ENCODE measurements around the gene TP53AIP1.

TP53AIP1 gene, protein sequence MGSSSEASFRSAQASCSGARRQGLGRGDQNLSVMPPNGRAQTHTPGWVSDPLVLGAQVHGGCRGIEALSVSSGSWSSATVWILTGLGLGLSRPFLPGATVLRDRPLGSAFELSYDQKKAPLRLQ

DNA sequence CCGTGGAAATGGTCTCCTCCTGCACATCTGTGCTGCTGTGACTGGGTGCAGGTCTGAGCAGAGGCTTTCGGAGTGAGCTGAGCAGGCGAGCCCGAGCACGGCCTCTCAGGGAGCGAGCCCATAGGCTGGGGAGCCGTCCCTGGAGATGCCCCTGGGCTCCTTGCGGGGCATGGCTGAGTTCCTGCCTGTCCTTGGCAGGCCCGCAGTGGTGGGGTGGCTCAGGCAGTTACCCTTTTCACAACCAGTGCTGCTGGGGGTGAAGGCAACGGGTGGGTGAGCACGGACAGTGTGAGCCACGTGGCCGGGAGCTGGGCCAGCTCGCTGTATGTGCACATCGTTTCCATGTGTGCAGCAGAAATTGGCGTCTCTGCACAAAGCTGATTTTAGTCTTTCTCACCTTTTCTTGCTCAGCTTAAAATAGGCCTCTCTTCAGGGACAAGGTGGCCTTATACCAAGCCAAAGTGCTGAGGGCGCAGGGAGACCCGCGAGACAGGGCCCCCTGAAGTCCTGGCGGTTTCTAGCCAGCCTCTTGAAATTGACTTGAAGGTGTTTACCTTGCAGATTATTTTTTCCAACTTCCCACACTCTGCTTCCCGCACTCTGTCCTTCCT lies at the start of gene TP53AIP1:
Gene TP53AIP1, minus strand, starts transcription at position 55 of the 611 bp plus-strand sequence. CDS start 5,053 bp downstream, outside the sequence.
- no peak for TF ChIP-seq GATA3 (IDR thresholded peaks at IDR 0.05; ENCODE audit: low read depth, low read length)
- no peak for TF ChIP-seq GATA2 (IDR thresholded peaks at IDR 0.05; ENCODE audit: low read depth, low read length)

DNA sequence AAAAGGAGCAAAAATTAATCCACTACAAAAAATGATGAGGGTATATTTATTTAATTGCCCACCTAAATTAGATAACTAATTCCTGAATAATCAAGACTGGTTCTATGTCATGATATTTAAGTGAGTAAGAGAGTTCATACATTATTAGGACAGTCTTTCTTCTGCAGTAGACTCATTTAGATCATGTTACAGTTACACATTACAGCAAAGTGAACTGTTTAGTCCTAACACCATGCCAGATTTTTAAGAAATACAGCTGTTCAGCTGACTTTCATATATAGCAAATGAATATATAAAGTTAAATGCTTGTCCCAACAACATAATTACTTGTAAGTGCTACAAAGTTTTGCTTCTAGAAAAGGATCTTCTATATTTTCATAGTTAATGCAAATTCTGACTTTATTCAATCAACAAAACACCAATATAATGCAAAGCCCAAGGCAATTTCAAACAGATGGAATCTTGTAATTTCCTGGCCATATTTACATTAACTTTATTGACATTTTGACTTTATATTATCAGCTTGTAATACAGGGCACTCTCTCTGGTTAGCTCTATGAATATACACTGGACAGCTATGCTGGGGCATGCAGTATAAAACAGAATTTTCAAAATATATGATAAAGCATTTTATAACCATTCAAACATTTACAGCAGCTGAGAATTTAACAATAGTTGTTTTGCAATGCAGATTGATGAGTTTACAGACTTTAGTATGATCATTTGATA lies 45.7 kb upstream of the TP53AIP1 start:
- no peak for TF ChIP-seq GATA2 (IDR thresholded peaks at IDR 0.05; ENCODE audit: low read depth, low read length)
- TF ChIP-seq GATA3 (IDR thresholded peaks at IDR 0.05; ENCODE audit: low read depth, low read length): no peak

DNA sequence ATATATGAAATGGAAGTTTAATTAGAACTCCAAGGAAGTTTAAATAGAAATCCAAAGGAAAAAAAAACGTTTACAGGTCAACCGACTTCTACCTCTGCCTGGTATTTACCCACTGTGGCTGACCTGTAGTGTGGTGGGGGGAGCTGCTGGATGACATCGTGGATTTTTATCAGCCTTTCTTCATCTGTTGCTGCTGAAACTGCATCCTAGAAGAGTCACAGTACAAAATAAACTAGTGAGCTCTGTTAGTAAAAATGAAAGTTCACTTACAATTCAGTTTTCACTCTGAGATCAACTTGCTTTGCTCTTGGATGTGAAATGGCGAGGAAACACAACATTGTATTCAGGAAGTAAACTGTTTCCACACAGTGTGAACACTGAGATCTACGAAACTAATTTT lies 43.2 kb upstream of the TP53AIP1 start:
- TF ChIP-seq GATA3 (IDR thresholded peaks at IDR 0.05; ENCODE audit: low read depth, low read length) (no peak), GATA2 (IDR thresholded peaks at IDR 0.05; ENCODE audit: low read depth, low read length) (no peak)

DNA sequence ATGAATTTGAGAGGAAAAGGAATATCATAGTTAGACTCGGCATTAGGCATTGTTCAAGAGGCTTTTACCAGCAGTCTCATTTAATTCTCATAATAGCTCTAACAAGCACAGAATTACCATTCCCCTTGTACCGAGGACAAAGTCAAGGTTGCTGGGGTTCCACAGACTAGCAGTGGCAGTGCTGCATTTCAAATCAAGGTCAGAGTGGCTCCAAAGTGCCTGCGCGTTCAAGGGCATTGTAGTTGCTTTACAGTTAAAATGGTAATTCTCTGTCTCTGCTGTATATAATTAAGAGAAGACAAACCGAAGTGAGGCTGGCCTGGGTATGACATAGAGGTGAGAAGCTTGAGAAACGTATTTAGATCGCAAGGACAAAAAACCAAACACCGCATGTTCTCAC lies 40.4 kb upstream of the TP53AIP1 start:
- TF ChIP-seq GATA2 (IDR thresholded peaks at IDR 0.05; ENCODE audit: low read depth, low read length) (no peak), GATA3 (IDR thresholded peaks at IDR 0.05; ENCODE audit: low read depth, low read length) (no peak)

DNA sequence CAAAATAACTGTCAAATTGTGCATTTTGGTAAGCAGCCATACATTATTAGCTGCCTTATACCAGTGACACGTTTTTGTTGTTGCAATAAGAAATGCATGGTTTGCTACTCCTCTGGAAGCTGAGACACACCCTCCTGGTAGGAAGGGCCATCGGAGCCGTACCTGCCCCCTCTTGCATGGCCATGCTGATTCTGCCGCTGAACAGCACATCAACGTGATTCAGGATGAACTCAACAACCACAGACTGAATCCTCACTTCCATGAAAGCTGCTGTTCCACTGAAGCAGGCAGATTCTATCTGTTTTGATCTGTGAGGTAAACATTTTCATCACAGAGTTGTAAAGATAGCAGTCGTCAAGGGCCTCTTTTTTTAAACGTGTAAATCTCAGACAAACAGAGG lies 38.6 kb upstream of the TP53AIP1 start:
- TF ChIP-seq GATA3 (IDR thresholded peaks at IDR 0.05; ENCODE audit: low read depth, low read length) (no peak), GATA2 (IDR thresholded peaks at IDR 0.05; ENCODE audit: low read depth, low read length) (no peak)

DNA sequence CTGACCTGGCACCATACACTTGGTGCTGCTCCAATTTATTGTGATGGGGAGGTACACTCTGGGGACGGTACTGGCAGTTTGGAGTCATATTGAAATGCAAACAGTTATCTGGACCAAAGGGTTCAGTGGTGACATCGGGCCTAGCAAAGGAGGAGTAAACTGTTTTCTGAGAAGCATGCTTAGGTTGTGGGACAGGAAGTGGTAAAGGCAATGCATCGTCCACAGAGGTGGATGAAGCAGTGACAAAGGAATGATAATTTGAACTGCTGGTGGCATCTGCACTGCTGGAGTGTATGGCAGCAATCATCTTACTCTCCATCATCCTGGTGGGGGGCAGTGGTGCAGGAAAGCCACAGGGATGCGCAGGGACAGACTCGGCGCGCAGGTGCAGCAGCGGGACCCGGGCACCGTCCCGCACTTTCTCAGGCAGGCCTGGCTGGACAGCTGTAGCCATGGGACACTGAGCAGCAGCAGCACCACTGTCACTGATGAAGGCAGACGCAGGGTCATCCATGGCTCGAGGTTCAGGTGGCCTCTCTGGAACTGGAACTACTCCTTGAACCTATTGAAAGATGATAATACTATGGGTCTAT lies 28.0 kb upstream of the TP53AIP1 start:
- TF ChIP-seq GATA3 (IDR thresholded peaks at IDR 0.05; ENCODE audit: low read depth, low read length) (no peak), GATA2 (IDR thresholded peaks at IDR 0.05; ENCODE audit: low read depth, low read length) (no peak)

DNA sequence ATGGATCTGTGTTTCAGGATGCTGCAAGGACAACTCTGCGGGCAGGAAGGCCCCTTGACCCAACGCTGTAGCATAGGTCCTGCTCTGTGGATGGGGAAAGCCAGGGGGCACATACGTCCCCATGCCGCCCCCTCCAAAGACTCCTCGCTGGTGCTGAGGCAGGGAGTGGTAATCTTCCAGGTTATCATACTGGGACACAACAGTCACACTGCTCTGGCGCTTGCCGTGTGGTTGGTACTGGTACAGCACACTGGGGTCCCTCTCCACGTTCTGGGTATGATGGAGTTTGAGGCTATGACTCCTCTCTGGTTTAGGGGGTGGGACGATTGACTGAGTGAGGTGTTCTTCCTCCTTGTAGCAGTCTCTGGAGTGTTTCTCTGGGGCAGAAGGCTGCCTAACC lies 26.2 kb upstream of the TP53AIP1 start:
- TF ChIP-seq GATA3 (IDR thresholded peaks at IDR 0.05; ENCODE audit: low read depth, low read length) (no peak), GATA2 (IDR thresholded peaks at IDR 0.05; ENCODE audit: low read depth, low read length) (no peak)

DNA sequence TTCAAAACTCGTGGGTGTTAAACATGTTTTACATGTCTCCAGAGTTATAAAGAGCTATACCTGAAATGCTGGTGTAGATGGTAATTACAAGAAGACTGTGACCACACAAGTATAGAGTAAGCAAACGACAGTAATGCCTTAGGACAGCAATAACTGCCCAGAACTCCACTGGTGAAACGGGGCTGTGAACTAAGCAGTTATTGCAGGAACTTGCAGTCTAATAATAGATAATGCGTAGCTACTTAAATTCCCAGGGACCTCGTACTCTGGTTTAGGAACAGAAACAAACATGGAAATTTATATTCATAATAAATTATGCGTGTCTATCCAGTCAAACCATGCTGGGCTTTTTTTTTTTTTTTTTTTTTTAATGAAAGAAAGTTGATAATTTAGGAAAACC lies 24.9 kb upstream of the TP53AIP1 start:
- TF ChIP-seq GATA2 (IDR thresholded peaks at IDR 0.05; ENCODE audit: low read depth, low read length) (no peak), GATA3 (IDR thresholded peaks at IDR 0.05; ENCODE audit: low read depth, low read length) (no peak)

DNA sequence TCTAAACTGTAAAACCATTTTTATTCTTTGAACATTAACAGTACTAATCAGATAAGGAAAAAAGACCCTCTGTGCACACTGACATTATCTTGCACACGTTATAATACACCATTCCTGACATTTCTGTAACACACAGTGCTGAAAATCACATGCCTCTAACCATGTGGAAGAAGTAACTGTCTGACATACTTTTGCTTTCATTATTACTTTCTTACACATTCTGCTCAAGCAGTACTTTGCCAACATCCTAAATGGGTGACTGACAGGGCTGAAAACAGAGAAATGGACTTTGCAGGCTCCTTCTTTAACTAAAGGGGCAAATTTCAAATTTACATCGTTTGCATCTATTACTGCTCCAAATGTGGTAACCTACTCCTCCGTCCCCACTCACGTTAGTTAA lies 22.8 kb upstream of the TP53AIP1 start:
- TF ChIP-seq GATA2 (IDR thresholded peaks at IDR 0.05; ENCODE audit: low read depth, low read length): no peak
- TF ChIP-seq GATA3 (IDR thresholded peaks at IDR 0.05; ENCODE audit: low read depth, low read length): peak; percentile 46; the same call in 1 of the 2 replicates

DNA sequence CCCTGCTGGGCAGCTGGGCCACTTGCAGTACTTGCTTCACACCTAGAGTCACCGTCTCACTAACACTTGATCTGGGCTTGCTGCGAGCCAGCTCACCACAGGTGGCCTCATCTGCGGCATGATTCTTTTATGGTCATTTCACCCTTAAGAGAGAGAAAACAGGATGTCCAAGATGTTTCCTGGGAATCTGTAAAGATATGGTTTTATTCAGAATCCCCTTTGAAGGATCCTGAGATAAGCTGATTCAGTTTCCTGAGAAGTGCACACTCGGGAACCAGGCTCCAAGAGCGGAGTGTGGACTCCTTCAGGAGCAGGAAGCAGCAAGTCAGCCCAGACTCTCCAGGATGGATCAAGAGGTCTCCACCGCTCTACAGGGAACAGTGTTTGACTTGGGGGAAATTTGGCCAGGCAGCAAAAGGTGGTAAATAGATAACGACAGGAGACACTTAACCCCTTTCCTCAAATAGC lies 21.8 kb upstream of the TP53AIP1 start:
- TF ChIP-seq GATA2 (IDR thresholded peaks at IDR 0.05; ENCODE audit: low read depth, low read length) (no peak), GATA3 (IDR thresholded peaks at IDR 0.05; ENCODE audit: low read depth, low read length) (no peak)

DNA sequence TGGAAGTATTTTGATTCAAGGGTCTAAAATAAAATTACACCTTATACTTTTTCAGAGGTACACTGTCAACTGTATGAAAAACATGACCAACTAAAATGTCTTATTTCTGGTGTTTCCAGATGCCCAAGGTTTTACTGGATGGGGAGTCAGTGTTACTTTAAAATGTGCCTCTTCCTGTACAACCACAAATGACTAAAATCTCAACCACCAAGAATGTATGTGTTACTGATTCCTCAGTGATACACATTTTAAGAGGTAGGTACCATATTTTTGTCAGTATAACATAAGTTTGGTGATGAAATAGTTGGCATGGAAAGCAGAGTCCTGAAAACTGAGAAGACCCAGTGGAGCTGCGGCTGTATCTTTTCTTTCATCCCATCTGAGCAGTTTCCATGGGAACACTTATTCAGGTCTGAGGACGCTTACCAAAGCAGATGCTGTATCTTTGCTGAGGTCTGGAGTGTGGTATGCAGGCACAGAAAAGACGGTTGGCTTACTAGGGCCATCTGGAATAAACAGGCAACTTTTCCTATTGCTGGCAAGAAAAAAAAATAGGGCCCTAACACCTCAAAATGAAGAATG lies 21.2 kb upstream of the TP53AIP1 start:
- TF ChIP-seq GATA3 (IDR thresholded peaks at IDR 0.05; ENCODE audit: low read depth, low read length) (no peak), GATA2 (IDR thresholded peaks at IDR 0.05; ENCODE audit: low read depth, low read length) (0 out of 2 replicates have a peak, but pooled peaks have one; percentile 16)

DNA sequence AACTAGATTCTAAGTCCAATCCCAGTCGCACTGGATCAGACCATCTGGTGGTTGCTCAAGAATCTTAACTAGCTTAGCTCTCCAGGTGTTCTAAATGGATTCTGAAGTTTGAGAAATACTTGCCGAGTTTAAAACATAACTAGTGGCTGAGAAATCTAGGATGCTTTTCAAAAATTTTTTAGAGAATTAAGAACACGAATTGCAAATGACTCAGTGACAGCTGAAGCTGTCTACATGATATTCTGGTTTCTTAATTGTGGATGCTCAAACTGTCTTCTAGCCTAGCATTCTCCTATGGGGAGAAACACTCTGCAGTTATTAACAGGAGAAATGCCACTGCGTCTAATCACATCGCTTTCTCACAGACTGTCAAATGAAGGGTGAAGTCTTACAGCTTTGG lies 20.2 kb upstream of the TP53AIP1 start:
- TF ChIP-seq GATA3 (IDR thresholded peaks at IDR 0.05; ENCODE audit: low read depth, low read length) (no peak), GATA2 (IDR thresholded peaks at IDR 0.05; ENCODE audit: low read depth, low read length) (no peak)

DNA sequence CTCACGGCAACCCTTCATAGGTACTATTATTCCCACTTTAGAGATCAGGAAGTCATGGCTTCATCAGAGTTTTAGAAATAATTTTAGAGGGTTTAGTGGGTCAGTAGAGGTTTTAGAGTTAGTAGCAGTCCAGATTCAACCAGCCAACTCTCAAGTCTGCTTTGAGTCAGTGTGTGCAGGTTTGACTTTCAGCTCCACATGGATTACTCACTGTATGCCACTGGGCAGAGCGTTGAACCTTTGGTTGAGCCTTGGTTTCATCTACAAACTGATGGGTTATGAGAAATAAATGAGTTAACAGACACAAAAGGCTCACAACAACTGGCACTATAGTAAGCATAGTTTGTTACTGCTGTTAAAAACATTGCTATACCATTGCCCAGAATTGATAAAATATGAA lies 19.0 kb upstream of the TP53AIP1 start:
- no peak for TF ChIP-seq GATA3 (IDR thresholded peaks at IDR 0.05; ENCODE audit: low read depth, low read length)
- no peak for TF ChIP-seq GATA2 (IDR thresholded peaks at IDR 0.05; ENCODE audit: low read depth, low read length)

DNA sequence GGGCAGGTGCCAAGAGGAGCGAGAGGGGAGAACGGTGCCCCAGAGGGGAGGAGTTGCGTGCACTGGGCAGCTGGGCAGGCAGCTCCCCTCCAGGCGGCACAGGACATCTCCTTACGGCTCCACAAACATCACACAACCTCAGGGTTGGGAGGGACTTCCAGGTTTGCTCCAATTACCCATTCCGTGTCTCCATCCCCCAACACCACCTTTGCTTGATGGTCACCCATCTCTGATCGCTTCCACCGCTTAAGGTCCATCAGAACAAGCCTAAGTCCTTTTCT lies 14.5 kb upstream of the TP53AIP1 start:
- TF ChIP-seq GATA3 (IDR thresholded peaks at IDR 0.05; ENCODE audit: low read depth, low read length): no peak
- no peak for TF ChIP-seq GATA2 (IDR thresholded peaks at IDR 0.05; ENCODE audit: low read depth, low read length)

Measured in SH-SY5Y (cell line).